SK-N-SH (cell line): ENCODE measurements around the gene CYP2R1.

Experiments used
- CHD2 ChIP-seq: fragments of 150-350 bp; IDR thresholded peaks from 2 replicates; pipeline ENCODE4 v1.6.1; 2018; ENCODE audit warnings: low read length; ENCODE audit not compliant: partially characterized antibody
- CTCF ChIP-seq: fragments of 200-600 bp; sonication (generic); IDR thresholded peaks from 2 replicates; pipeline ENCODE4 v1.6.1; 2017; ENCODE audit warnings: antibody characterized with exemption, mild to moderate bottlenecking, moderate library complexity
- RAD21 ChIP-seq: IDR thresholded peaks from 2 replicates; pipeline ENCODE4 v1.6.1; 2012; ENCODE audit warnings: mild to moderate bottlenecking, low read length
- RXRA ChIP-seq: IDR thresholded peaks from 2 replicates; pipeline ENCODE4 v1.4.0; 2012; ENCODE audit warnings: low read depth, mild to moderate bottlenecking, borderline replicate concordance

DNA sequence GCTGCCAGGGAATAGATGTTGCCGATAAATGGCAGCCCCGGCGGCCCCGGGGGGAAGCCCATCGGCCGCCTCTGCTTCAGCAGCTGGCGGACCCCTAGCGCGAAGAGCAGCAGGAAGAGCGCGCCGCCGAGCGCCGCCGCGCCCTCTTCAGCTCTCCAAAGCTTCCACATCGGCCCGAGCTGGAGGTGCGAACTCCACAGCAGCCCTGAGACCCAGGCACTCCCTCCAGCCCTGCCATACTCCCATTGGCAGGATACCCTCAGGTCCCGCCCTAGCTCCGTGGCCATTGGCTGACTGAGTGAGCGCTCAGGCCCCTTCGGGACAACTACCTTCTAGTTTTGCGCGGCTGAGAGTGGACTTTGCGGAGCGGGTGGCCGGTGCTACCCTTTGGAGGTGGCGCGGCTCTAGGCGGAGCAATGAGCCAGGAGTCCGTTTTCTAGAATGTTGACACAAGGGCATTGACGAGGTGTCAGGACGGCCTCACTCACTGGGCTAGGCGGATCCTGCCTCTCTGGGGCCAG, at the start of gene CYP2R1:
- TF ChIP-seq CTCF (no peak), CHD2 (no peak), RAD21 (no peak; the same call in 1 of the 2 replicates), RXRA (no peak)
